Neuronal stem cell (in vitro differentiated cells): ENCODE results near the gene TCF7.
A peak's percentile ranks its signal among the peaks of the same experiment; 100 is the strongest.

Experiments
- DNase-seq: peaks from one replicate; pipeline ENCODE4 v3.0.0-alpha.2; 2013; ENCODE audit warnings: low spot score
- H2AFZ ChIP-seq: one replicate; pipeline ENCODE4 v1.6.1; 2013; ENCODE audit warnings: mild to moderate bottlenecking, low read length, inconsistent platforms
- H2AK5ac ChIP-seq: 2 replicates; pipeline ENCODE4 v1.6.1; 2013; ENCODE audit warnings: low read depth, mild to moderate bottlenecking, inconsistent platforms, low read length, moderate library complexity, mixed read lengths
- H2BK120ac ChIP-seq: 2 replicates; pipeline ENCODE4 v1.6.1; 2013; ENCODE audit warnings: low read depth, mild to moderate bottlenecking, inconsistent platforms, low read length, moderate library complexity, mixed read lengths
- H2BK12ac ChIP-seq: one replicate; pipeline ENCODE4 v1.6.1; 2013; ENCODE audit warnings: low read length, inconsistent platforms
- H2BK15ac ChIP-seq: 2 replicates; pipeline ENCODE4 v1.6.1; 2013; ENCODE audit warnings: mild to moderate bottlenecking, low read length, inconsistent platforms, mixed read lengths
- H2BK5ac ChIP-seq: one replicate; pipeline ENCODE4 v1.6.1; 2013; ENCODE audit warnings: inconsistent platforms, mild to moderate bottlenecking, low read length, moderate library complexity
- H3K14ac ChIP-seq: one replicate; pipeline ENCODE4 v1.6.1; 2013; ENCODE audit warnings: low read length, inconsistent platforms
- H3K18ac ChIP-seq: 2 replicates; pipeline ENCODE4 v1.6.1; 2013; ENCODE audit warnings: low read length, inconsistent platforms
- H3K23ac ChIP-seq: 2 replicates; pipeline ENCODE4 v1.6.1; 2013; ENCODE audit warnings: low read depth, mild to moderate bottlenecking, mixed read lengths, low read length, inconsistent platforms; ENCODE audit not compliant: poor library complexity
- H3K27ac ChIP-seq: replicated peaks from 3 replicates; pipeline ENCODE4 v1.5.1; 2013; ENCODE audit warnings: low read length, inconsistent platforms
- H3K27me3 ChIP-seq, 3 experiments: 2 replicates each; pipeline ENCODE4 v1.6.1; 2013; ENCODE audit warnings: low read length in 3 of 3, mild to moderate bottlenecking in 2 of 3, inconsistent platforms in 1 of 3, low read depth in 1 of 3, mixed read lengths in 1 of 3, moderate library complexity in 1 of 3; ENCODE audit not compliant: control insufficient read depth in 3 of 3, insufficient read depth in 3 of 3
- H3K36me3 ChIP-seq, 2 donors: replicated peaks in 1 of 2; 2 replicates each; pipeline ENCODE4 v1.6.1; 2013; ENCODE audit warnings: low read length in 2 of 2; ENCODE audit not compliant: control insufficient read depth in 2 of 2, insufficient read depth in 2 of 2
- H3K4ac ChIP-seq: 2 replicates; pipeline ENCODE4 v1.6.1; 2013; ENCODE audit warnings: inconsistent platforms, mild to moderate bottlenecking, low read length, moderate library complexity
- H3K4me1 ChIP-seq, 2 donors: 1 replicate in 1 of 2; 2 replicates in 1 of 2; pipeline ENCODE4 v1.6.1; 2013; ENCODE audit warnings: low read length in 2 of 2, low read depth in 1 of 2; ENCODE audit not compliant: control insufficient read depth in 2 of 2, insufficient read depth in 1 of 2
- H3K4me2 ChIP-seq: one replicate; pipeline ENCODE4 v1.6.1; 2013; ENCODE audit warnings: mild to moderate bottlenecking, low read length, inconsistent platforms; ENCODE audit not compliant: insufficient read depth, poor library complexity, severe bottlenecking
- H3K4me3 ChIP-seq, 2 donors: 2 replicates each; pipeline ENCODE4 v1.5.1; 2013; ENCODE audit warnings: low read length in 2 of 2, mild to moderate bottlenecking in 2 of 2, inconsistent platforms in 1 of 2, moderate library complexity in 1 of 2
- H3K79me1 ChIP-seq: one replicate; pipeline ENCODE4 v1.6.1; 2013; ENCODE audit warnings: low read depth, mild to moderate bottlenecking, inconsistent platforms, low read length, moderate library complexity
- H3K9ac ChIP-seq: one replicate; pipeline ENCODE4 v1.6.1; 2013; ENCODE audit warnings: mild to moderate bottlenecking, low read depth, low read length, inconsistent platforms; ENCODE audit not compliant: poor library complexity
- H3K9me3 ChIP-seq, 2 donors: replicated peaks in 1 of 2; 2 replicates each; pipeline versions ENCODE3 to v1.6.1; 2013; ENCODE audit warnings: low read length in 2 of 2, mild to moderate bottlenecking in 2 of 2, inconsistent platforms in 1 of 2, low read depth in 1 of 2, mixed read lengths in 1 of 2, moderate library complexity in 1 of 2; ENCODE audit not compliant: control insufficient read depth in 2 of 2, insufficient read depth in 1 of 2
- H4K8ac ChIP-seq: one replicate; pipeline ENCODE4 v1.6.1; 2013; ENCODE audit warnings: low read depth, mild to moderate bottlenecking, inconsistent platforms, low read length, moderate library complexity
- H4K91ac ChIP-seq: one replicate; pipeline ENCODE4 v1.6.1; 2013; ENCODE audit warnings: low read length, low read depth, mild to moderate bottlenecking, inconsistent platforms; ENCODE audit not compliant: poor library complexity
- WGBS, 2 donors: extraction: QIAGEN DNeasy Blood & Tissue Kit; methylation state at CpG; one replicate each; pipeline ENCODE4 v1.1.7; 2013; ENCODE audit warnings: missing lambda C conversion rate in 2 of 2, mixed read lengths in 1 of 2; ENCODE audit not compliant: insufficient read length in 2 of 2, insufficient replicate concordance in 1 of 2; ENCODE audit errors: extremely low coverage in 2 of 2; 5-methylcytosine and 5-hydroxymethylcytosine counted together

TCF7 gene

DNA sequence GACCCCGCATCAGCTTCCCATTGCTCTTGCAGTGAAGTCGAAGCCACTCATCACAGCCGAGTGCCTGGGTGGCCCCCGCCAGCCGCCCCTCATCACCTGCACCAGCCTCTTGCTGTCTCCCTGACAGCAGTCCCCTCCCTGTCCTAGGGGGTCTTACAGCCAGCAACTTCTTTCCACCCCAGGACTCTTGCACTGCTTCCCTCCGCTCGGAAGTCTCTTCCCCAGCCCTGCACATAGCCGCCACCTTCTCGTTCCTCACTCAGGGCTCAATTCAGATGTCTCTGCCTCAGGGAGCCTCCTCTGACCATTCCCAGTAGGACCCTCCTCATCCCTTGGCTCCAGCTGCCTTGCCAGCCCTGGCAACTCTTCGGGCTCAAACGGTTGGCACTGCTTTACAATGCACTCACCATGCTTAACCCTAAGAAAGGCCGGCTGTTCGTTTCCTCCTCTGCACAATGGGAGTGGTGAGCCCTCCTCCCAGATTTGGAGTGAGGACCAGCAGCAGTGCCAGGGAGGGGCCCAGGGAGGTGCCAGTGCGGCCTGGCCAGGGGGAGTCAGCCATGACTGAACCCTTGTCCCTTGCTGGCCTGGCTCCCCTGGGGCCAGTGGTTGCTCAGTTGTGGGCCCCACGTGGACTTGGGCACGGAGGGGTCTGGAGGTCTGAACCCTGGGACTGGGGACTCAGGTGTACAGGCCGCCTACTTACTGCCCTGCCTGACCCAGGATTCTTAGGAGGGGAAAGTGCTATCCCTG, 6.1 kb downstream of the TCF7 start:
- Histone ChIP-seq H3K23ac (peak overlapping the region; percentile 57), H4K91ac (no peak overlapping the region), H3K14ac (no peak overlapping the region), H3K18ac (no peak overlapping the region), H3K4me2 (no peak overlapping the region), H2BK5ac (no peak overlapping the region), H3K4ac (no peak overlapping the region), H3K9ac (no peak overlapping the region), H3K27me3 (peaks cover 0 to 10% (median 0%) of the 10 kb centered on the region in 3 experiments), H2BK120ac (no peak overlapping the region), H3K9me3 (peaks cover 0 to 1% of the 10 kb centered on the region in 2 donors), H2AK5ac (no peak overlapping the region), H4K8ac (no peak overlapping the region), H2BK15ac (no peak overlapping the region), H3K27ac (no peak overlapping the region), H2BK12ac (no peak overlapping the region), H2AFZ (no peak overlapping the region), H3K79me1 (no peaks in the 10 kb centered on the region), H3K36me3 (peaks cover 0 to 1% of the 10 kb centered on the region in 2 donors), H3K4me3 (peak overlapping the region in 1 of 2 donors; percentile 24), H3K4me1 (peaks cover 0 to 4% of the 10 kb centered on the region in 2 donors)
- no CpG with 5 or more reads among the region's 17 CpGs for WGBS, 2 donors
- no peak for DNase-seq

DNA sequence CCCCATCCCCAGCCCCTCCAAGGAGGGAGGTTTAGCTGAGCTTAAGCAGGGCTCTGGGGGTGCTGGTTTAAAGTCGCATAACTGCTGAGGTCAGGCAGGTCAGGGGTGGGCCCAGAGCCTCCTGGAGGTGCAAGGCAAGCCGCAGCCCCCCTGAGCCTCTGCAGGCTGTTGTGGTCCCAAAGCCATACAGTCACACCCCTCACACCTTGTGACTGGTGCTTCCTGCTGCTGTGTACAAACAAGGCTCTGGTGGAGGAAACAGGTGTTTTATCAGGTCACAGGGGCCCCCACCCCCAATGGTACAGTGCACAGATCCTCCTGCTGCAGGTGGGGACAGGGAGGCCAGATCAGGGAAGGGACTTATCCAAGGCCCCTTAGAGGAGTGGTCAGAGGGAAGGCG, 8.0 kb downstream of the TCF7 start:
- H3K9ac ChIP-seq: no peak overlapping the region
- peak overlapping the region; percentile 71 for H3K14ac ChIP-seq
- no peak overlapping the region for H3K18ac ChIP-seq
- no peak overlapping the region for H3K4me3 ChIP-seq
- H3K79me1 ChIP-seq: no peaks in the 10 kb centered on the region
- H2AK5ac ChIP-seq: no peak overlapping the region
- no peak overlapping the region for H2BK120ac ChIP-seq
- WGBS, 2 donors: no CpG with 5 or more reads among the region's 3 CpGs
- no peak overlapping the region for H2AFZ ChIP-seq
- peaks cover 0 to 2% (median 0%) of the 10 kb centered on the region in 3 experiments for H3K27me3 ChIP-seq
- H3K27ac ChIP-seq: no peak overlapping the region
- peaks cover 0 to 1% of the 10 kb centered on the region in 2 donors for H3K9me3 ChIP-seq
- no peak for DNase-seq
- H2BK15ac ChIP-seq: no peak overlapping the region
- peaks cover 0 to 1% of the 10 kb centered on the region in 2 donors for H3K4me1 ChIP-seq
- no peak overlapping the region for H3K23ac ChIP-seq
- peaks cover 5 to 6% of the 10 kb centered on the region in 2 donors for H3K36me3 ChIP-seq
- peak overlapping the region; percentile 43 for H4K8ac ChIP-seq
- no peak overlapping the region for H4K91ac ChIP-seq
- H3K4ac ChIP-seq: no peak overlapping the region
- H3K4me2 ChIP-seq: no peak overlapping the region
- peak overlapping the region; percentile 22 for H2BK12ac ChIP-seq
- H2BK5ac ChIP-seq: no peak overlapping the region

DNA sequence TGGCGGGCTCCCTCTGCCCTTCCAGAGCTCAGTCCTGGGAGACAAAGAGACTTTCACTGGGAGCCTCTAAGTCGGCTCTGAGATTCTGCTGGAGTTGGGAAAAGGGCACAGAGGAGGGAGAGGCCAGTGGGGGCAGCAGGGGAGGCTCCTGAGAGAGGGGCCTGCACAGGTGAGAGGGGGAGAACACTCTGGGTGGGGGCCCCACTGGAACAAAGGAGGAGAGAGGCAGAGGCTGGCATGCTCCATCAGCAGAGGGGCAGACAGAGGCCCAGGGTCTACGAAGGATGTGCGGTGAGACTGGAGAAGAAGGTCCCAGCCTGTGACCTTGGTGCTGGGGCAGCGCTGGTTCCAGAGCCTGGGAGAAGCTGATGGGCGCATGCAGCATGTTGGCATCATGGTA, 8.9 kb downstream of the TCF7 start:
- no CpG with 5 or more reads among the region's 6 CpGs for WGBS, 2 donors
- peaks cover 5 to 8% of the 10 kb centered on the region in 2 donors for H3K36me3 ChIP-seq
- H3K4me2 ChIP-seq: no peak overlapping the region

DNA sequence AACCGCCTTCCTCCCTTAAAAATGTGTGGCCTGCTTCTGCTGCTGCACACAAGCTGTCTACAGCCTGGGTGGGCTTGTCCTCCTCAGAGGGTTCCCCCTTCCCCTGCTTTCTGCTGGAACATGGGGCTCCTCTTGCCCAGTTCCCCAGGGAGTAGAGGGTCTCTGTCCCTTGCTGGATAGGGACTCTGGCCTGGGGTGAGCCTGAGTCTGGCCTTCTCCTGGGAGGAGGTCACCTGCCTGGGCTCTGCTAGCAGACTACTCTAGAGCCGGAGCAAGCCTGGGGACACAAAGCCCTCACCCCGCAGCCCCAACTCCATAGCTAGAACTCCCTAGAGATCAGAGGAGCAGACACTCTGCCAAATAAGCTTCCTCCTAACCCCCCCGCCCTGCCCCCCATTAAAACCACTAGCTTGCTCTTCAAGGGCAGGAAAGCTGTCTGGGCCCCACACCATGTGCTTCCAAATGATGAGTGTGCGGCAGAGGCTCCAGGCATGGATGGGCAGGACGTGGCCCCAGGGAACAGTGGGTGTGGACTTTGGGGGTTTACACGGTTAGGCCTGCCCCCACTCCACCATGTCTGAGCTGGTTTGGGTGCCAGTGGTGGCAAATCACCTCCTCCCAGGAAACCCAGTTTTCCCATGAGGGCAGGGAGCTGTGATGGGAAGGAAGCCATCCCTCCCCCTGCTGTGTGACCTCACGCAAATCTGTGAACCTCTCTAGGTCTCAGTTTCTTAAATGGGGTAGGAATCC, 10.0 kb downstream of the TCF7 start:
- no peak overlapping the region for H3K14ac ChIP-seq
- no peak overlapping the region for H3K18ac ChIP-seq
- no peak overlapping the region for H3K9ac ChIP-seq
- H3K23ac ChIP-seq: no peak overlapping the region
- no peak overlapping the region for H3K4me2 ChIP-seq
- no peak for DNase-seq
- no peak overlapping the region for H2BK12ac ChIP-seq
- H4K8ac ChIP-seq: peak overlapping the region; percentile 19
- H3K4me1 ChIP-seq: peaks cover 0 to 1% of the 10 kb centered on the region in 2 donors
- no peak overlapping the region for H4K91ac ChIP-seq
- H3K4ac ChIP-seq: no peak overlapping the region
- H2BK15ac ChIP-seq: no peak overlapping the region
- H3K79me1 ChIP-seq: no peaks in the 10 kb centered on the region
- H3K4me3 ChIP-seq: no peak overlapping the region
- no peak overlapping the region for H3K27ac ChIP-seq
- H3K27me3 ChIP-seq: no peaks in the 10 kb centered on the region
- H3K36me3 ChIP-seq: peaks cover 11 to 12% of the 10 kb centered on the region in 2 donors
- H2BK120ac ChIP-seq: no peak overlapping the region
- H3K9me3 ChIP-seq: peaks cover 0 to 1% of the 10 kb centered on the region in 2 donors
- no peak overlapping the region for H2AFZ ChIP-seq
- WGBS, 2 donors: no CpG with 5 or more reads among the region's 8 CpGs
- H2AK5ac ChIP-seq: no peak overlapping the region
- H2BK5ac ChIP-seq: no peak overlapping the region

More for the DNA sequence above, 8.9 kb downstream of the TCF7 start:
- H4K91ac ChIP-seq: no peak overlapping the region
- H3K79me1 ChIP-seq: no peaks in the 10 kb centered on the region
- H4K8ac ChIP-seq: no peak overlapping the region
- no peak overlapping the region for H2AFZ ChIP-seq
- peak overlapping the region; percentile 75 for H3K14ac ChIP-seq
- no peak overlapping the region for H3K4ac ChIP-seq
- peaks cover 0 to 1% of the 10 kb centered on the region in 2 donors for H3K9me3 ChIP-seq
- no peak overlapping the region for H3K23ac ChIP-seq
- H3K4me1 ChIP-seq: peaks cover 0 to 1% of the 10 kb centered on the region in 2 donors
- H2AK5ac ChIP-seq: no peak overlapping the region
- H2BK5ac ChIP-seq: no peak overlapping the region
- H3K18ac ChIP-seq: no peak overlapping the region
- no peak overlapping the region for H3K9ac ChIP-seq
- no peaks in the 10 kb centered on the region for H3K27me3 ChIP-seq
- no peak overlapping the region for H2BK120ac ChIP-seq
- H2BK12ac ChIP-seq: no peak overlapping the region
- no peak overlapping the region for H2BK15ac ChIP-seq
- no peak for DNase-seq
- H3K27ac ChIP-seq: no peak overlapping the region
- no peak overlapping the region for H3K4me3 ChIP-seq
